ENCODE results near the gene CD47. TPM values are rescaled to one million over a fixed set of nuclear protein-coding genes. Genes with fewer than 3 reads are reported as not detected.

Gene CD47
- total and polyA plus RNA-seq, 12 donors: 17.9 to 76.3 (median 47.6) TPM

DNA sequence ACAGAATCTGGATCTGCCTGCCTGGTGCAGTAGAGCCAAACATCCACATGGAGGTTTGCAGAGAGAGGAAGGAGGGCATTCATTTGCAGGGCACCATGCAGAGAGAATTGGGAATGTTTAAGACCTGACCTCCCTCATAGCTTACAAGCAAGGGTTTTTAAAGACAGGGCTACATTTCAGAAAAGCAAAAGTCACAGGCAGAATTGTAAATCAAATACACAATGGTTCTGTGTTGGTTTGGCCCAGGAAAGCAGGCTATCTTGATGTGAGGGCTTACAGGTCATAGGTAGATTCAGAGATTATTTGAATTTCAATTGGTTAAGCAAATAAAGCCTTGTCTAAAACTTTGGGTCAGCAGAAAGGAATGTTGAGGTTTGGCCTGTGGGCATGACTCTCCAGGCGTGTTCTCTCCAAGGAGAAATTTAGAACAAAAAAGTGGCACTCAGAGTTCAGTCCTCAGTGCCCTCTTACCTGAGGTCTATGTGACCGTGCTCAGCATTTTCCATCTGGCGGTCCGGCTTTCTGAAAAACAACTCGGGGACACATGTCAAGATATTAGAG is 91.5 kb downstream of the CD47 start:
- no peaks in the 10 kb centered on the region for H3K36me3 ChIP-seq
- TF ChIP-seq, protein P1, sequence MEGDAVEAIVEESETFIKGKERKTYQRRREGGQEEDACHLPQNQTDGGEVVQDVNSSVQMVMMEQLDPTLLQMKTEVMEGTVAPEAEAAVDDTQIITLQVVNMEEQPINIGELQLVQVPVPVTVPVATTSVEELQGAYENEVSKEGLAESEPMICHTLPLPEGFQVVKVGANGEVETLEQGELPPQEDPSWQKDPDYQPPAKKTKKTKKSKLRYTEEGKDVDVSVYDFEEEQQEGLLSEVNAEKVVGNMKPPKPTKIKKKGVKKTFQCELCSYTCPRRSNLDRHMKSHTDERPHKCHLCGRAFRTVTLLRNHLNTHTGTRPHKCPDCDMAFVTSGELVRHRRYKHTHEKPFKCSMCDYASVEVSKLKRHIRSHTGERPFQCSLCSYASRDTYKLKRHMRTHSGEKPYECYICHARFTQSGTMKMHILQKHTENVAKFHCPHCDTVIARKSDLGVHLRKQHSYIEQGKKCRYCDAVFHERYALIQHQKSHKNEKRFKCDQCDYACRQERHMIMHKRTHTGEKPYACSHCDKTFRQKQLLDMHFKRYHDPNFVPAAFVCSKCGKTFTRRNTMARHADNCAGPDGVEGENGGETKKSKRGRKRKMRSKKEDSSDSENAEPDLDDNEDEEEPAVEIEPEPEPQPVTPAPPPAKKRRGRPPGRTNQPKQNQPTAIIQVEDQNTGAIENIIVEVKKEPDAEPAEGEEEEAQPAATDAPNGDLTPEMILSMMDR (IDR thresholded peaks at IDR 0.05): no peak
- H3K27ac ChIP-seq: no peak overlapping the region
- no peaks in the 10 kb centered on the region for H3K27me3 ChIP-seq
- intact Hi-C loops (cut with DNase I): no loop called here
- no peak overlapping the region for H3K4me3 ChIP-seq
- 87 to 98% methylated on average over 5 of the region's 5 CpGs for WGBS, 2 donors
- H3K4me1 ChIP-seq: peaks cover 0 to 17% (median 0%) of the 10 kb centered on the region in 9 donors
- no peak for ATAC-seq
- H3K9me3 ChIP-seq: no peaks in the 10 kb centered on the region
- no peak for DNase-seq

DNA sequence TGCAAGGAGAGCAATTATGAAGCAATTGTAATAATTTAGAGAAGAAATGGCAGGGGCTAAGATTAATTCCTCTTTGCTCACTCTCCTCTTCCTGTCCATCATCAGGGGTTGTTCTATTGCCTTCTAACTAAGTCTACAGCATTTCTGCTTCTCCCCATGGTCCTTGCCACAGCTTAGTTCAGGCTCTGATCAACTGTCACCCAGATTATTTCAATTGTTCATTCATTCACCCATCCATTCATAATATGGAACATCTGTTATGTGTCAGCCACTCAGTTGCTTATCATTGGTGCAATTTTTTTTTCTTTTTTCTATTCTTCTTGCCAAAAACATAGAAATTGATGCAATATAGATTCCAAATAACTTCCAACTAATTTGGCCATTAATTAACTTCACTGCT is 93.2 kb downstream of the CD47 start:
- no peak for ATAC-seq
- TF ChIP-seq, protein P1 (IDR thresholded peaks at IDR 0.05): no peak
- Histone ChIP-seq H3K27me3 (no peaks in the 10 kb centered on the region), H3K27ac (no peak overlapping the region), H3K4me3 (no peak overlapping the region), H3K9me3 (no peaks in the 10 kb centered on the region), H3K36me3 (no peaks in the 10 kb centered on the region), H3K4me1 (peaks cover 0 to 27% (median 0%) of the 10 kb centered on the region in 9 donors)
- DNase-seq: no peak
- intact Hi-C loops (cut with DNase I): no loop called here

DNA sequence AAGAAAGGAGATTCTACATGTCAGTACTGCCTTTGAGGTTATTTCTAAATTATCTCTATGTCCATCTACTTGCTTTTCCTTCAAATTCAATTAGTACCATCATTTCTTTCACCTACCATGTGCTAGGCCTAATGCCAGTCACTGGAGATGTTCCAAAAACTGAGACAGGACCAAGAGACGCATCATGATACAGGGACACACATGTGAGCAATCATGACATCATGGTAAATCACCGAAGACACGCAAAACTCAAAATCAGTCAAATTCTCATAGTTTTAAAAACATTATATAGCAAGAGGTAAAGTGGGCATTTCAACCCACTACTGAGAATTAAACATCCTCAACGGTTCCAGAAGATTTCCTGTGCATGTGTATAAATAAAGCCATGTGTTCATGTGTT is 95.0 kb downstream of the CD47 start:
- DNase-seq (no peak), ATAC-seq (no peak)
- H3K9me3 ChIP-seq: no peaks in the 10 kb centered on the region
- 89 to 91% methylated on average over 4 of the region's 4 CpGs for WGBS, 2 donors
- H3K4me3 ChIP-seq: no peak overlapping the region
- intact Hi-C loops (cut with DNase I): no loop called here
- H3K27ac ChIP-seq: no peak overlapping the region
- TF ChIP-seq, protein P1 (IDR thresholded peaks at IDR 0.05): no peak
- H3K27me3 ChIP-seq: no peaks in the 10 kb centered on the region
- H3K36me3 ChIP-seq: no peaks in the 10 kb centered on the region
- H3K4me1 ChIP-seq: peaks cover 0 to 17% (median 0%) of the 10 kb centered on the region in 9 donors

DNA sequence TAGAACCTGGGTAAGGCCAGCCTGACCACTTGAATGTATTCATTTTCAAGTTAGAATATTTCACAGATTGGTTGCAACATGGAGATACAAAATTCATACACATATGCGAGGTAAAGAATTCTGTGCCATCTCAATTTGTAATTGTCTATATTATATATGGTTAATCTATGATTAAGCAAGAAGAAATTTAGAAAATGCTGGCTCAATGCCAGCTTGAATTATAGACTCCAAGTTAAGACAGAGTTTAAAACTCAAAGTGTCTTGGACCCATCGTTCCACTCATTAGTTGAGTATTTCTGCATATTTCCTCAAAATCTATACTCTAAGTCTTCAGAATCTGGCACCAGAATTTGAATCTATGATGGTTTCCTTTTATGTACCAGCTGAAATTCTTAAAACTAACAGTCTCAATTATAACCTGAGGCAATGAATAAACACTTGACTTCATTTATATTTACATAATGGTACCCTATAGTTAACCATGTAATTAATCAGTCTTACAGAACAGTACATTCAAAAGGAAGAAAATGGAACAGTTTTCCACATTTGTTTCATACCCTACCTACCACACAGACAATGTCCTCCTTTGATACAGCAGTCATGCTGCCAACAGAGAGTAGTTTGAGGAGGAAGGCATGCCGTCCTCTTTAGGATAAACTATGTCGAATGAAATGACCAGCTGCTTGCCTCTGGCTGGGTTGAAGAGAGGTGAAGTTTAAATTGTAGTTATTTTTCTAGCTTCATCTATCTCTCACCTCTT is 95.7 kb downstream of the CD47 start:
- TF ChIP-seq, protein P1 (IDR thresholded peaks at IDR 0.05): no peak
- H3K27ac ChIP-seq: no peak overlapping the region
- H3K36me3 ChIP-seq: no peaks in the 10 kb centered on the region
- H3K9me3 ChIP-seq: no peaks in the 10 kb centered on the region
- 78 to 82% methylated on average over 4 of the region's 4 CpGs for WGBS, 2 donors
- DNase-seq (no peak), ATAC-seq (no peak)
- H3K4me1 ChIP-seq: peaks cover 0 to 21% (median 0%) of the 10 kb centered on the region in 9 donors
- intact Hi-C loops (cut with DNase I): no loop called here
- no peaks in the 10 kb centered on the region for H3K27me3 ChIP-seq
- no peak overlapping the region for H3K4me3 ChIP-seq
